HEK293 (cell line): ENCODE results near the gene MGAT5B.
A peak's percentile ranks its signal among the peaks of the same experiment; 100 is the strongest.

Experiments used
- CTCF ChIA-PET: fragments of 350-600 bp; formaldehyde crosslinking; extraction: SDS; loops from one replicate; lab custom pipeline; 2021; ENCODE audit warnings: antibody characterized with exemption; lab: Yijun Ruan, JAX
- POLR2A ChIA-PET: fragments of 300-600 bp; formaldehyde crosslinking; extraction: SDS; loops from one replicate; lab custom pipeline; 2020; ENCODE audit warnings: antibody characterized with exemption, inconsistent platforms; lab: Yijun Ruan, JAX
- H3K27ac ChIP-seq: fragments of 200-500 bp; sonication (Bioruptor generic); 2 replicates; pipeline ENCODE4 v1.5.1; 2014; ENCODE audit warnings: low read depth, low read length, control low read depth, inconsistent platforms; ENCODE audit errors: extremely low read depth
- H3K36me3 ChIP-seq, 2 experiments: fragments of 200-500 bp in 1 of 2; sonication (Bioruptor generic) in 1 of 2; 1 replicate in 1 of 2; 2 replicates in 1 of 2; pipeline ENCODE4 v1.5.1; 2014 to 2017; ENCODE audit warnings: inconsistent platforms in 2 of 2, low read length in 2 of 2; ENCODE audit not compliant: control insufficient read depth in 2 of 2, insufficient read depth in 1 of 2
- H3K4me1 ChIP-seq: fragments of 200-500 bp; sonication (Bioruptor generic); 2 replicates; pipeline ENCODE4 v1.5.1; 2014; ENCODE audit warnings: mild to moderate bottlenecking, low read length, inconsistent platforms; ENCODE audit not compliant: control insufficient read depth, insufficient read depth
- H3K4me3 ChIP-seq: 2 replicates; pipeline ENCODE4 v1.5.1; 2011; ENCODE audit warnings: low read depth, mild to moderate bottlenecking, control low read depth, low read length, moderate library complexity
- H3K9me3 ChIP-seq: fragments of 200-500 bp; sonication (Bioruptor generic); 2 replicates; pipeline ENCODE4 v1.5.1; 2014; ENCODE audit warnings: low read depth, low read length, inconsistent platforms; ENCODE audit not compliant: control insufficient read depth, insufficient read depth
- EGR2 ChIP-seq: fragments of 450-650 bp; formaldehyde crosslinking; IDR thresholded peaks from 2 replicates; pipeline ENCODE4 v1.5.1; 2016; ENCODE audit warnings: low read depth, missing biosample characterization, missing genetic modification characterization
- GLIS1 ChIP-seq: fragments of 450-650 bp; formaldehyde crosslinking; IDR thresholded peaks from 2 replicates; pipeline ENCODE4 v1.5.1; 2016; ENCODE audit warnings: missing biosample characterization, missing genetic modification characterization
- GLIS2 ChIP-seq: fragments of 450-650 bp; formaldehyde crosslinking; IDR thresholded peaks from 2 replicates; pipeline ENCODE4 v1.5.1; 2016; ENCODE audit warnings: missing biosample characterization, missing genetic modification characterization
- KLF1 ChIP-seq: fragments of 450-650 bp; formaldehyde crosslinking; IDR thresholded peaks from 2 replicates; pipeline ENCODE4 v1.5.1; 2016; ENCODE audit warnings: missing biosample characterization, missing genetic modification characterization
- PRDM4 ChIP-seq: fragments of 450-650 bp; formaldehyde crosslinking; IDR thresholded peaks from 2 replicates; pipeline ENCODE4 v1.5.1; 2017; ENCODE audit warnings: missing biosample characterization, missing genetic modification characterization
- ZFHX2 ChIP-seq: fragments of 450-650 bp; formaldehyde crosslinking; conservative IDR thresholded peaks from 2 replicates; pipeline ENCODE4 v1.5.1; 2016; ENCODE audit warnings: missing biosample characterization, missing genetic modification characterization
- ZNF148 ChIP-seq: fragments of 450-650 bp; formaldehyde crosslinking; IDR thresholded peaks from 2 replicates; pipeline ENCODE4 v1.5.0; 2017; ENCODE audit warnings: missing biosample characterization, missing genetic modification characterization, borderline replicate concordance
- ZNF175 ChIP-seq: fragments of 450-650 bp; formaldehyde crosslinking; IDR thresholded peaks from 2 replicates; pipeline ENCODE4 v1.5.1; 2016; ENCODE audit warnings: missing biosample characterization, missing genetic modification characterization
- ZNF26 ChIP-seq: fragments of 450-650 bp; formaldehyde crosslinking; IDR thresholded peaks from 2 replicates; pipeline ENCODE4 v1.5.1; 2016; ENCODE audit warnings: missing biosample characterization, missing genetic modification characterization
- ZNF292 ChIP-seq: fragments of 450-650 bp; formaldehyde crosslinking; IDR thresholded peaks from 2 replicates; pipeline ENCODE4 v1.5.1; 2016; ENCODE audit warnings: low read depth, missing biosample characterization, missing genetic modification characterization, borderline replicate concordance
- ZNF302 ChIP-seq: fragments of 450-650 bp; formaldehyde crosslinking; IDR thresholded peaks from 2 replicates; pipeline ENCODE4 v1.5.1; 2016; ENCODE audit warnings: missing biosample characterization, missing genetic modification characterization, low read depth
- ZNF335 ChIP-seq: fragments of 450-650 bp; formaldehyde crosslinking; conservative IDR thresholded peaks from 2 replicates; pipeline ENCODE4 v1.5.1; 2016; ENCODE audit warnings: missing biosample characterization, missing genetic modification characterization
- ZNF423 ChIP-seq: fragments of 450-650 bp; formaldehyde crosslinking; IDR thresholded peaks from 2 replicates; pipeline ENCODE4 v1.5.1; 2016; ENCODE audit warnings: missing biosample characterization, missing genetic modification characterization
- ZNF529 ChIP-seq: fragments of 450-650 bp; formaldehyde crosslinking; IDR thresholded peaks from 2 replicates; pipeline ENCODE4 v1.5.1; 2017; ENCODE audit warnings: missing genetic modification characterization, missing biosample characterization; ENCODE audit not compliant: insufficient replicate concordance
- ZNF658 ChIP-seq: fragments of 450-650 bp; formaldehyde crosslinking; IDR thresholded peaks from 2 replicates; pipeline ENCODE4; 2016; ENCODE audit warnings: missing biosample characterization, missing genetic modification characterization
- ZNF670 ChIP-seq: fragments of 450-650 bp; formaldehyde crosslinking; IDR thresholded peaks from 2 replicates; pipeline ENCODE4 v1.5.1; 2016; ENCODE audit warnings: missing biosample characterization, missing genetic modification characterization, low read depth
- ZNF76 ChIP-seq: fragments of 450-650 bp; formaldehyde crosslinking; IDR thresholded peaks from 2 replicates; pipeline ENCODE4; 2016; ENCODE audit warnings: low read depth, missing biosample characterization, missing genetic modification characterization, borderline replicate concordance
- ZSCAN16 ChIP-seq: fragments of 450-650 bp; formaldehyde crosslinking; IDR thresholded peaks from 2 replicates; pipeline ENCODE4 v1.5.1; 2016; ENCODE audit warnings: missing biosample characterization, missing genetic modification characterization
- TF ChIP-seq, protein P1 (sequence below): fragments of 450-650 bp; formaldehyde crosslinking; IDR thresholded peaks from 2 replicates; pipeline ENCODE4 v1.5.1; 2016; ENCODE audit warnings: missing biosample characterization, missing genetic modification characterization
- TF ChIP-seq, protein P2 (sequence below): fragments of 450-650 bp; formaldehyde crosslinking; IDR thresholded peaks from 2 replicates; pipeline ENCODE4 v1.5.1; 2016; ENCODE audit warnings: missing biosample characterization, missing genetic modification characterization

MGAT5B gene

DNA sequence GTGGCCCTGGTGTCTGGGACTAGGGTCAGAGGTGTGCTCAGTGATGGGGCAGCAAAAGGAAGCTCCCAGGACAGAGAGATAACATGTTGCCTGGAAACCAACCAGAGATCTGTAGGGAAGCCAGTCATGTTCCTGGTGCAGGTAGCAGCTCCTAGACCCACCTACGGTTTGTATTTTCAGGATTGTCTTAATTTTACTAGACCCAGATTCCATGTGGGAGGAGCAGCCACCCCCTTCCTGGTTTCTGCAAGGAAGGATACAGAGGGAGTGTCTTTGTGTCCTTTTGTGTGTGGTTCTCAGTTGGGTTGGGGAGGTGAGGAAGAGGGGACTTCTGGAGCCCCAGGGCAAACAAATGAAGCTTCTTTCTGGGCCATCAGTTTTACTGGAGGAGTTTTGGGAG lies 53.9 kb downstream of the MGAT5B start:
- Histone ChIP-seq H3K4me1 (peaks cover 10% of the 10 kb centered on the region), H3K4me3 (no peak overlapping the region), H3K36me3 (no peaks in the 10 kb centered on the region), H3K9me3 (no peaks in the 10 kb centered on the region), H3K27ac (no peak overlapping the region)
- ChIA-PET POLR2A (interaction anchor here (0.7 kb wide), 1 partner anchor 184 kb away, joined by 4 read pairs; the partner anchor contains the start of gene MFSD11), CTCF (no interaction called here)
- TF ChIP-seq ZNF423 (tag by site-specific recombination) (no peak), EGR2 (peak; percentile 51), ZFHX2 (0 out of 2 replicates have a peak, but pooled peaks have one; percentile 32)

DNA sequence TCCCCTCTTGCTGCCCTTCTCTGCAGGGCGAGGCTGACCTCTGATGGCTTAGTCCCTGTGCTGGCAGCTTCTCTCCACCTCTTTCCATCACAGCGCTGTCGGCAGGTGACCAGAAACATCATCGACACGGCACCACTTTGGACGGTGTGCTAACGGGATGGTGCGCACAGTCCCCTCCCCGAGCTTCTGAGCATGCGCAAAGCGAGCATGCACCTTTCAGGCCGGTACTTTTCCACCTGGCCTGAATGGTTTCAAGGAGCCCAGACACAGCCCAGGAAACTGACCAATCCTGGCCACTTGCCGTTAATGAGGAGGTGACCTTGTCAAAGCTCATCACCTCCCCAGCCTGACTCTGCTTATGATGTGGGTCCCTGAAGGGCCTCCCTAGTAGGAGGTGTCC lies 54.8 kb downstream of the MGAT5B start:
- POLR2A ChIA-PET: no interaction called here
- TF ChIP-seq ZSCAN16 (tag by site-specific recombination) (no peak), ZNF670 (tag by site-specific recombination) (no peak), ZNF175 (tag by site-specific recombination) (no peak), KLF1 (tag by site-specific recombination) (no peak)
- TF ChIP-seq, protein P1, sequence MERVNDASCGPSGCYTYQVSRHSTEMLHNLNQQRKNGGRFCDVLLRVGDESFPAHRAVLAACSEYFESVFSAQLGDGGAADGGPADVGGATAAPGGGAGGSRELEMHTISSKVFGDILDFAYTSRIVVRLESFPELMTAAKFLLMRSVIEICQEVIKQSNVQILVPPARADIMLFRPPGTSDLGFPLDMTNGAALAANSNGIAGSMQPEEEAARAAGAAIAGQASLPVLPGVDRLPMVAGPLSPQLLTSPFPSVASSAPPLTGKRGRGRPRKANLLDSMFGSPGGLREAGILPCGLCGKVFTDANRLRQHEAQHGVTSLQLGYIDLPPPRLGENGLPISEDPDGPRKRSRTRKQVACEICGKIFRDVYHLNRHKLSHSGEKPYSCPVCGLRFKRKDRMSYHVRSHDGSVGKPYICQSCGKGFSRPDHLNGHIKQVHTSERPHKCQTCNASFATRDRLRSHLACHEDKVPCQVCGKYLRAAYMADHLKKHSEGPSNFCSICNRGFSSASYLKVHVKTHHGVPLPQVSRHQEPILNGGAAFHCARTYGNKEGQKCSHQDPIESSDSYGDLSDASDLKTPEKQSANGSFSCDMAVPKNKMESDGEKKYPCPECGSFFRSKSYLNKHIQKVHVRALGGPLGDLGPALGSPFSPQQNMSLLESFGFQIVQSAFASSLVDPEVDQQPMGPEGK (tag by site-specific recombination): no peak
- Histone ChIP-seq H3K4me1 (peaks cover 10% of the 10 kb centered on the region), H3K9me3 (no peaks in the 10 kb centered on the region), H3K36me3 (no peaks in the 10 kb centered on the region), H3K4me3 (no peak overlapping the region), H3K27ac (no peak overlapping the region)
- CTCF ChIA-PET: interaction anchor here (0.6 to 1.1 kb wide), 3 partner anchors 55 to 1219 kb away, joined by 3 to 4 read pairs (median 4); partner anchors contain the start of gene MGAT5B

DNA sequence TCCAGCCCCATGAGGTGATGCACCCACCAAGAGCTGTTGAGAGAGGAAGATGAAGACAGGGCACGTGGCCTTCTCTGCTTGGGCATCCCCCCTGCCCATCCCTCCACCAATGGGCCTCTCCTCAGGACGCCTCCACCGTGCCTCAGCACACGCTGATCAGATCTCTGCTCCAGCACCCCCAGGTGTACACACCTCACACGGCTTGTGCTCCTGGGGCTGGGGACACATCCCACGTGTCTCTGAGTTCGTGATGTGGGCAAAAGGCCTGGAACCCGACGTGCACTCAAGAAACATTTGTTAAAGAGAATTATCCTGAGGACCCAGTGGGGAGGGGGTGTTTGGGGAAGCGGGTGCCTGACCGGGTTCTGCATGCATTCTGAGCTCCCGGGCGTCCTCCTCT lies 55.3 kb downstream of the MGAT5B start:
- Histone ChIP-seq H3K9me3 (no peaks in the 10 kb centered on the region), H3K36me3 (no peaks in the 10 kb centered on the region), H3K4me3 (no peak overlapping the region), H3K27ac (no peak overlapping the region), H3K4me1 (peaks cover 10% of the 10 kb centered on the region)
- POLR2A ChIA-PET: no interaction called here
- CTCF ChIA-PET: interaction anchor here (1.0 to 1.1 kb wide), 2 partner anchors 56 to 133 kb away, joined by 4 read pairs; partner anchors contain the start of gene MGAT5B
- TF ChIP-seq ZNF335 (no peak), ZNF26 (tag by site-specific recombination) (no peak), ZNF76 (no peak), ZNF658 (tag by site-specific recombination) (no peak), ZNF302 (no peak), ZNF529 (tag by site-specific recombination) (no peak), GLIS1 (tag by site-specific recombination) (no peak; the same call in 1 of the 2 replicates), PRDM4 (tag by site-specific recombination) (no peak), ZNF292 (tag by site-specific recombination) (no peak), GLIS2 (tag by site-specific recombination) (no peak), ZNF148 (tag by site-specific recombination) (no peak)
- TF ChIP-seq, protein P2, sequence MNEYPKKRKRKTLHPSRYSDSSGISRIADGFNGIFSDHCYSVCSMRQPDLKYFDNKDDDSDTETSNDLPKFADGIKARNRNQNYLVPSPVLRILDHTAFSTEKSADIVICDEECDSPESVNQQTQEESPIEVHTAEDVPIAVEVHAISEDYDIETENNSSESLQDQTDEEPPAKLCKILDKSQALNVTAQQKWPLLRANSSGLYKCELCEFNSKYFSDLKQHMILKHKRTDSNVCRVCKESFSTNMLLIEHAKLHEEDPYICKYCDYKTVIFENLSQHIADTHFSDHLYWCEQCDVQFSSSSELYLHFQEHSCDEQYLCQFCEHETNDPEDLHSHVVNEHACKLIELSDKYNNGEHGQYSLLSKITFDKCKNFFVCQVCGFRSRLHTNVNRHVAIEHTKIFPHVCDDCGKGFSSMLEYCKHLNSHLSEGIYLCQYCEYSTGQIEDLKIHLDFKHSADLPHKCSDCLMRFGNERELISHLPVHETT: no peak
